ENCODE measurements around the gene CAPN3.

CAPN3 gene

GRCh38 chr15:42395838-42396237 lies 36.5 kb downstream of the CAPN3 start:
- DNase-seq (ENCODE audit: low read depth, low spot score) = no peak
- in situ Hi-C loops (cut with HindIII; ENCODE audit: low sequenced_read_pairs) = no loop called here
- no peak for TF ChIP-seq CTCF (IDR thresholded peaks at IDR 0.05; ENCODE audit: low read depth, low read length)
- no peak overlapping the region for H3K4me3 ChIP-seq (ENCODE audit: low read depth, low read length)

GRCh38 chr15:42401544-42402454 lies 42.5 kb downstream of the CAPN3 start:
- TF ChIP-seq CTCF (IDR thresholded peaks at IDR 0.05; ENCODE audit: low read depth, low read length) = no peak
- in situ Hi-C loops (cut with HindIII; ENCODE audit: low sequenced_read_pairs) = no loop called here
- no peak overlapping the region for H3K4me3 ChIP-seq (ENCODE audit: low read depth, low read length)
- no peak for DNase-seq (ENCODE audit: low read depth, low spot score)

GRCh38 chr15:42402455-42403205 lies 43.3 kb downstream of the CAPN3 start:
- DNase-seq (ENCODE audit: low read depth, low spot score) = no peak
- H3K4me3 ChIP-seq (ENCODE audit: low read depth, low read length) = no peak overlapping the region
- in situ Hi-C loops (cut with HindIII; ENCODE audit: low sequenced_read_pairs) = no loop called here
- TF ChIP-seq CTCF (IDR thresholded peaks at IDR 0.05; ENCODE audit: low read depth, low read length) = no peak

- in situ Hi-C loops (cut with HindIII; ENCODE audit: low sequenced_read_pairs) = no loop called here
- DNase-seq (ENCODE audit: low read depth, low spot score) = no peak
- no peak for TF ChIP-seq CTCF (IDR thresholded peaks at IDR 0.05; ENCODE audit: low read depth, low read length)
- H3K4me3 ChIP-seq (ENCODE audit: low read depth, low read length) = no peak overlapping the region
Measured at GRCh38 chr15:42403389-42403788, 44.1 kb downstream of the CAPN3 start.

- no peak for DNase-seq (ENCODE audit: low read depth, low spot score)
- no peak for TF ChIP-seq CTCF (IDR thresholded peaks at IDR 0.05; ENCODE audit: low read depth, low read length)
- in situ Hi-C loops (cut with HindIII; ENCODE audit: low sequenced_read_pairs) = no loop called here
- H3K4me3 ChIP-seq (ENCODE audit: low read depth, low read length) = no peak overlapping the region
Measured at GRCh38 chr15:42404461-42405235, 45.3 kb downstream of the CAPN3 start.

GRCh38 chr15:42405863-42406482 lies 46.7 kb downstream of the CAPN3 start:
- TF ChIP-seq CTCF (IDR thresholded peaks at IDR 0.05; ENCODE audit: low read depth, low read length) = no peak
- no peak overlapping the region for H3K4me3 ChIP-seq (ENCODE audit: low read depth, low read length)
- in situ Hi-C loops (cut with HindIII; ENCODE audit: low sequenced_read_pairs) = no loop called here
- DNase-seq (ENCODE audit: low read depth, low spot score) = no peak
